ENCODE results near the gene KCNC2.

GRCh38 chr12:75208856-75209811, 505 bp downstream of the KCNC2 start:
- no peak for TF ChIP-seq CTCF (IDR thresholded peaks at IDR 0.05; ENCODE audit: borderline replicate concordance, extremely low read depth, low read length, poor library complexity, severe bottlenecking)
- TF ChIP-seq EZH2 (IDR thresholded peaks at IDR 0.05; ENCODE audit: borderline replicate concordance, low read depth, low read length, severe bottlenecking), result no peak
